Skeletal muscle satellite cell (primary cell): Measurements from ENCODE around the gene UBE2M.
A peak's percentile ranks its signal among the peaks of the same experiment; 100 is the strongest.

ENCODE experiments used
- H3K27me3 ChIP-seq: 2 replicates; pipeline ENCODE4 v1.7.0; 2013; ENCODE audit warnings: low read length; ENCODE audit not compliant: control insufficient read depth, insufficient read depth
- H3K36me3 ChIP-seq: 2 replicates; pipeline ENCODE4 v1.7.0; 2013; ENCODE audit warnings: mild to moderate bottlenecking, control low read depth, low read length; ENCODE audit not compliant: insufficient read depth
- H3K4me1 ChIP-seq: 2 replicates; pipeline ENCODE4 v1.7.0; 2013; ENCODE audit warnings: low read length; ENCODE audit not compliant: control insufficient read depth, insufficient read depth
- H3K4me2 ChIP-seq: 2 replicates; pipeline ENCODE4 v1.7.0; 2013; ENCODE audit warnings: mild to moderate bottlenecking, low read length
- H3K4me3 ChIP-seq: 2 replicates; pipeline ENCODE4 v1.7.0; 2013; ENCODE audit warnings: low read length
- H3K9ac ChIP-seq: 2 replicates; pipeline ENCODE4 v1.7.0; 2013; ENCODE audit warnings: mild to moderate bottlenecking, low read depth, low read length, moderate library complexity
- H3K9me3 ChIP-seq: replicated peaks from 2 replicates; pipeline ENCODE4 v1.7.0; 2013; ENCODE audit warnings: mild to moderate bottlenecking, control low read depth, low read length

The UBE2M gene

DNA sequence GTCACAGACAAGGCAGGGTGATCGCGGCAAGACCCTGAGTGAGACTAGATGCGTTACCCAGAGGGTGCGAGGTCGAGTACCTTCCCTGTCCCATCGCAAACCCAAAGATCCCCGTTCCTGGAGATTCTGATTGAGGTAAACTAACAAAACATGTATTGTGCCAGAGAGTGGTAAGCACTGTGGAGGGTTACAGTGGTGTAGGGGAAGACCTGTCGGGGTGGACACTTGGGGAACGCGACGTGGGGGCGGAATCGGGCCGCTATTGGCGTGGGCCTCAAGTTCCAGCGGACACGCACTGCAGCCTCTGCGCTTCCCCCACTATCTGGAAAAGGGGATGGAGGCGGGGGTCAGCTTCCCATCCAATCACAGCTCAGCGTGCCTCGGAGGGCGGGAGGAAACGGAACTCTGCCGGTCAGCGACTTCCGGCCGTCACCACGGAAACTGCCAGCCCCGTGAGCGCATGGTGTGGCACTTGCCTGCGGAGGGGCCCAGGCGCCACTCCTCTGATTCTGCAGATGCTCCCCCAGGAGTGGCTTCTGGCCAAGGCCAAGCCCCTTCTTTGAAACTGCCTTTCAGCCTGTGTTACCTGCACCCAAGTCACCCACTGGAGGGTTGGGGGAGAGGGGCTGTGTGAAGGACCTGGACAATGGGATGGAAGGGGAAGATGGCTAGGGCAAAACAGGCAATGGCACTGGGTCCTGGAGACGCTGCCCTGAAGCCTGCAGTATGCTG lies 1.0 kb upstream of the UBE2M start:
- Histone ChIP-seq H3K4me2 (peak overlapping the region; percentile 98), H3K27me3 (peaks cover 9% of the 10 kb centered on the region), H3K9me3 (no peaks in the 10 kb centered on the region), H3K36me3 (peaks cover 13% of the 10 kb centered on the region), H3K9ac (peak overlapping the region; percentile 98), H3K4me1 (peaks cover 46% of the 10 kb centered on the region), H3K4me3 (peak overlapping the region; percentile 84)

- Histone ChIP-seq H3K9ac (peak overlapping the region; percentile 98), H3K36me3 (peaks cover 13% of the 10 kb centered on the region), H3K9me3 (no peaks in the 10 kb centered on the region), H3K4me2 (peak overlapping the region; percentile 98), H3K27me3 (peaks cover 7% of the 10 kb centered on the region), H3K4me3 (peak overlapping the region; percentile 94), H3K4me1 (peaks cover 52% of the 10 kb centered on the region)
These were observed 338 bp upstream of the UBE2M start for GRCh38 chr19:58558623-58559274.

DNA sequence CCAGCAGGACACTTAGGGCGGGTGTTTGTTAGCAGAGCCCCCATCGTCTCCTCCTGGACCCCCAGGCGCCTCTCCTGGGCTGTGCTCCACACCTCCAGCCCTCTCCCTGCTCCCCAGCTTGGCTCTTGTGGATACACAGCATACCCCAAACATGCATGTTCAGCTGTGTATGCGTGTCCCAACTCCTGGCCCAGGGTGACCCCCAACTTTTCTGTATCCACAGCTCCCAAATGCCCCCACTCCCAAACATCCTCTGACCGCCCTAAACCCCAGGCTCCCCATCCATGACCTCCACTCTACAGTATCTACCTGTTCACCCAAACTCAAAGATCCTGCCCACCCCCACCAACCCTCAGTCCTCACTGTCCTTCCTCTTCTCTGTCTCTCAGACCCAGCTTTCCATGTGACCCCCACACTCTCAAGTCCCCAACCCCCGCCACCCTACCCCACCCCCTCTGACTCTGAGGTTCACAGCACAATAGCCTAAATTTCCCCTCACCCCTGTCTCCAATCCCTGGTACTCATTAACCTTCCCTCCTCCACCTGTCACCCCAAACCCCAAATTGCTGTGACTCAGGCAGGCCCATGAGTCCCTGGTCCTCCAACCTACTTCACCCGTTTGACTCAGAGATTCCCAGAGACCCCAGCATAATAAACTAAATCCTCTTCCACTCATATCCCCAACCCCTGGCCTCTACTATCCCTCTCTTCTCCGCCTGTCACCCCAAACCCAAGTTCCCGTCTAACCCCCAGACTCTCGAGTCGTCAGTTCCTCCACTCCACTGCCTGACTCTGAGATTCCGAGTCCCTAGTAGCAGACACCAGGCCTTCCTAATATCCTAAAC lies 968 bp downstream of the UBE2M start:
- Histone ChIP-seq H3K4me2 (peak overlapping the region; percentile 97), H3K9me3 (no peaks in the 10 kb centered on the region), H3K36me3 (peaks cover 19% of the 10 kb centered on the region), H3K27me3 (no peaks in the 10 kb centered on the region), H3K4me1 (peaks cover 45% of the 10 kb centered on the region), H3K4me3 (peak overlapping the region; percentile 94), H3K9ac (peak overlapping the region; percentile 98)

- Histone ChIP-seq H3K36me3 (peaks cover 27% of the 10 kb centered on the region), H3K9me3 (no peaks in the 10 kb centered on the region), H3K9ac (peak overlapping the region; percentile 98), H3K4me2 (peak overlapping the region; percentile 97), H3K4me1 (peaks cover 39% of the 10 kb centered on the region), H3K4me3 (peak overlapping the region; percentile 94), H3K27me3 (no peaks in the 10 kb centered on the region)
These were observed 1.7 kb downstream of the UBE2M start for GRCh38 chr19:58556622-58557220.

GRCh38 chr19:58555920-58556621 lies 2.3 kb downstream of the UBE2M start:
- peak overlapping the region; percentile 98 for H3K9ac ChIP-seq
- H3K4me3 ChIP-seq = peak overlapping the region; percentile 94
- peaks cover 39% of the 10 kb centered on the region for H3K4me1 ChIP-seq

GRCh38 chr19:58555369-58555885 lies 3.0 kb downstream of the UBE2M start:
- H3K36me3 ChIP-seq = peaks cover 40% of the 10 kb centered on the region

More at GRCh38 chr19:58555920-58556621, 2.3 kb downstream of the UBE2M start:
- Histone ChIP-seq H3K4me2 (peak overlapping the region; percentile 97), H3K9me3 (no peaks in the 10 kb centered on the region), H3K27me3 (no peaks in the 10 kb centered on the region), H3K36me3 (peaks cover 33% of the 10 kb centered on the region)

DNA sequence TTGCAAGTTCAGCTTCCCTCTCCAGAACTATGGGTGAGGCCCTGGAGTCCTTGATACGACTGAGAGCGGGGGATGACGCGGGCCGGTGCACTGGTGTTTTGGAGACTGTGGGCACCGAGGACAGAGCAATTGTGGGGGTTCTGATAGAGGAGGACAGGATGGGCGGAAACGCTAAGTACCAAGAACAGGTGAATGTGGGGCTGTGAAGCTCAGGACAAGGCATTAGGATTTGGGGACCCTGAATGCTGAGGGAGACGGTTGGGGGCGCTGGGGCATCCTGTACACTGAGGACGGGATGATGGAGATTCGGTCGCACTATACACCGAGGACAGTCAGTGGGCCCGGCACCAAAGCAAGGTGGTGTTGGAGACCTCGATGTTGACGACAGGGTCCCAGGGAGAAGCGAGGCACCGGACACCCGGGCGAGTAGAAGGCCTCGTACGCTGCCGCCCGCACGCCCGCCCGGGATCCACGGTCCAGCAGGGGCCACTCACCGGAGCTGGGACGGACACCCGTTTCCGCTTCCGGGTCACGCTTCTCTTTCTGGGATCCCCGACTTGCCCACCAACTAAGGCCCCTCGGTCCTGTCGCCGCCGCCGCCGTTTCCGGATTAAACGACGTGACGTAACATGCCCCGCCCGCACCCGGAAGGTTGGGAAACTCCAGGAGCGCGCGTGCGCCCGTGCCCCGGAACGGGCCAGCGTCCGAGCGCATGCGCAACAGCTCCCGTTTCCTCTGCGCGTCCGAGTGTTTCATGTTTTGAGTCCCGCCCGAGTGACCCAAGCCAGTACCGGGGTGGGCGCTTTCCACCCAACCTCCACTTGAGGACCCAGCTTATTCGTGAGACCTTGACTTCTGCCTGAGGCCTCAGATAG lies 3.7 kb downstream of the UBE2M start, which contains the start of gene CHMP2A:
TSS of gene CHMP2A (minus strand) at position 612 of the 875 bp plus-strand sequence. CDS start 893 bp downstream, outside the sequence.
- Histone ChIP-seq H3K27me3 (no peaks in the 10 kb centered on the region), H3K9me3 (no peaks in the 10 kb centered on the region), H3K4me2 (peak within 1 kb of the TSS; percentile 97), H3K36me3 (peaks cover 47% of the 10 kb centered on the region), H3K4me1 (peaks cover 34% of the 10 kb centered on the region), H3K9ac (peak within 1 kb of the TSS; percentile 92), H3K4me3 (peak within 1 kb of the TSS; percentile 86)

More at GRCh38 chr19:58555369-58555885, 3.0 kb downstream of the UBE2M start:
- H3K9ac ChIP-seq = peak overlapping the region; percentile 92
- H3K27me3 ChIP-seq = no peaks in the 10 kb centered on the region
- H3K4me1 ChIP-seq = peaks cover 39% of the 10 kb centered on the region
- peak overlapping the region; percentile 97 for H3K4me2 ChIP-seq
- H3K9me3 ChIP-seq = no peaks in the 10 kb centered on the region
- peak overlapping the region; percentile 86 for H3K4me3 ChIP-seq

- Histone ChIP-seq H3K4me2 (peak overlapping the region; percentile 97), H3K9ac (peak overlapping the region; percentile 92), H3K9me3 (no peaks in the 10 kb centered on the region), H3K4me1 (peaks cover 28% of the 10 kb centered on the region), H3K27me3 (no peaks in the 10 kb centered on the region), H3K36me3 (peaks cover 54% of the 10 kb centered on the region), H3K4me3 (peak overlapping the region; percentile 86)
These were observed 4.5 kb downstream of the UBE2M start for GRCh38 chr19:58553799-58554493.

DNA sequence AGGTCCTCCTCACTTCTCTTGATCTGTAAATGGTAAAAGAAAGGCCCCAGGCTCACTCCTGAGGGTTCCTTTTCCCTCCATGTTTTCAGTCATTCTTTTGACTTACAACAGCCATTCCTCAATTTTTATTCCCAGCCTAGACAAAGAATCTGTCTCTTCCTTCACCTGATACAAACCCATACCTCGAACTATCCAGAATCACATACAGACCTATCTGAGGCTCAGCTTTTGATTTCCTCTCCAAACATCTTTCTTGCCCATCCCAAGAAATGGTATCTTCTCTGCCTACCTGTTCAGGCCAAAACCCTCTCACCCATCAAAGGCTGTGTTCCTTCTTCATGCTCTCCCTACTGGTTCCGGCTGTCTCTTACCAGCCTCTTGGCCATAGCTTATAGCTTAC lies 5.8 kb downstream of the UBE2M start:
- Histone ChIP-seq H3K9me3 (no peaks in the 10 kb centered on the region), H3K9ac (no peak overlapping the region), H3K4me1 (peaks cover 29% of the 10 kb centered on the region), H3K4me2 (no peak overlapping the region), H3K36me3 (peaks cover 67% of the 10 kb centered on the region), H3K27me3 (no peaks in the 10 kb centered on the region), H3K4me3 (no peak overlapping the region)
